GM19193 (cell line): ENCODE data around the gene DHODH.

Experiments used
- POLR2A ChIP-seq: IDR thresholded peaks from 4 replicates; pipeline ENCODE4 v1.6.1; 2011; ENCODE audit not compliant: insufficient read depth, insufficient read length; ENCODE audit errors: extremely low read depth

The DHODH gene

GRCh38 chr16:72008424-72009216 is at the start of gene DHODH:
Gene DHODH, plus strand, starts transcription at chr16:72008744. Its CDS starts 21 bp downstream, at chr16:72008765.
- peak; percentile 91 for TF ChIP-seq POLR2A

- no peak for TF ChIP-seq POLR2A
Measured at GRCh38 chr16:71961066-71962039, 47.2 kb upstream of the DHODH start.

- TF ChIP-seq POLR2A = no peak
Measured at GRCh38 chr16:71963125-71963875, 45.2 kb upstream of the DHODH start.

- no peak for TF ChIP-seq POLR2A
Measured at GRCh38 chr16:71965223-71965622, 43.3 kb upstream of the DHODH start.

GRCh38 chr16:71966932-71967331 is 41.6 kb upstream of the DHODH start:
- TF ChIP-seq POLR2A = no peak

GRCh38 chr16:71969353-71969752 is 39.2 kb upstream of the DHODH start:
- TF ChIP-seq POLR2A = no peak

GRCh38 chr16:71971571-71971970 is 37.0 kb upstream of the DHODH start:
- no peak for TF ChIP-seq POLR2A

- no peak for TF ChIP-seq POLR2A
Measured at GRCh38 chr16:71972356-71972755, 36.2 kb upstream of the DHODH start.

GRCh38 chr16:71973001-71973400 is 35.5 kb upstream of the DHODH start:
- TF ChIP-seq POLR2A = no peak

GRCh38 chr16:71974068-71974818 is 34.3 kb upstream of the DHODH start:
- no peak for TF ChIP-seq POLR2A

GRCh38 chr16:71985262-71985974 is 23.1 kb upstream of the DHODH start:
- TF ChIP-seq POLR2A = no peak

- TF ChIP-seq POLR2A = no peak
Measured at GRCh38 chr16:71986131-71986530, 22.4 kb upstream of the DHODH start.

- no peak for TF ChIP-seq POLR2A
Measured at GRCh38 chr16:71995038-71995437, 13.5 kb upstream of the DHODH start.
